ENCODE measurements around the gene ANKRD13D.

Gene ANKRD13D

GRCh38 chr11:67287355-67288197 is 1.5 kb upstream of the ANKRD13D start:
- no peak for DNase-seq

GRCh38 chr11:67288198-67288451 is 978 bp upstream of the ANKRD13D start:
- DNase-seq = no peak

GRCh38 chr11:67288452-67289225 is 464 bp upstream of the ANKRD13D start:
- DNase-seq = peak; percentile 89

GRCh38 chr11:67289651-67290479 is 762 bp downstream of the ANKRD13D start:
- DNase-seq = no peak

- no peak for DNase-seq
These were observed 1.7 kb downstream of the ANKRD13D start for GRCh38 chr11:67290801-67291200.

- DNase-seq = no peak
These were observed 2.6 kb downstream of the ANKRD13D start for GRCh38 chr11:67291481-67292381.

GRCh38 chr11:67292671-67293070 is 3.6 kb downstream of the ANKRD13D start:
- no peak for DNase-seq

GRCh38 chr11:67293090-67293489 is 4.0 kb downstream of the ANKRD13D start:
- no peak for DNase-seq

- DNase-seq = no peak
These were observed 6.7 kb downstream of the ANKRD13D start for GRCh38 chr11:67295846-67296245.

GRCh38 chr11:67298786-67299185 is 9.7 kb downstream of the ANKRD13D start:
- DNase-seq = no peak

GRCh38 chr11:67299471-67300191 is 10.5 kb downstream of the ANKRD13D start:
- no peak for DNase-seq

- DNase-seq = no peak
These were observed 11.2 kb downstream of the ANKRD13D start for GRCh38 chr11:67300256-67300755.

- DNase-seq = no peak
These were observed 11.7 kb downstream of the ANKRD13D start for GRCh38 chr11:67300756-67301312.

GRCh38 chr11:67301313-67301921 is 12.3 kb downstream of the ANKRD13D start:
- peak; percentile 9 for DNase-seq

- peak; percentile 11 for DNase-seq
These were observed 12.9 kb downstream of the ANKRD13D start for GRCh38 chr11:67301951-67302516.

- peak; percentile 12 for DNase-seq
These were observed 13.5 kb downstream of the ANKRD13D start for GRCh38 chr11:67302571-67303131.

GRCh38 chr11:67303132-67303834 is 14.2 kb downstream of the ANKRD13D start, which contains the start of gene SSH3:
Gene SSH3 (plus strand): TSS chr11:67303530. CDS start chr11:67303626, 96 bp downstream.
- DNase-seq = peak; percentile 43

- DNase-seq = peak; percentile 27
These were observed 14.8 kb downstream of the ANKRD13D start for GRCh38 chr11:67303835-67304411.

Data from activated naive CD4-positive, alpha-beta T cell treated with anti-CD3 and anti-CD28 coated beads, Interleukin-2, amount 50 U/mL, for 16 hours (primary cell).